Skeletal muscle cell (primary cell): Measurements from ENCODE around the gene ATP2C2.
A peak's percentile ranks its signal among the peaks of the same experiment; 100 is the strongest.

ENCODE experiments used
- DNase-seq: peaks from one replicate; pipeline ENCODE4 v3.0.0-alpha.2; 2010; ENCODE audit warnings: low read depth
- H3K4me3 ChIP-seq: 2 replicates; pipeline ENCODE4 v1.5.1; 2011; ENCODE audit warnings: low read depth, mild to moderate bottlenecking, control low read depth, low read length, moderate library complexity

ATP2C2 gene

DNA sequence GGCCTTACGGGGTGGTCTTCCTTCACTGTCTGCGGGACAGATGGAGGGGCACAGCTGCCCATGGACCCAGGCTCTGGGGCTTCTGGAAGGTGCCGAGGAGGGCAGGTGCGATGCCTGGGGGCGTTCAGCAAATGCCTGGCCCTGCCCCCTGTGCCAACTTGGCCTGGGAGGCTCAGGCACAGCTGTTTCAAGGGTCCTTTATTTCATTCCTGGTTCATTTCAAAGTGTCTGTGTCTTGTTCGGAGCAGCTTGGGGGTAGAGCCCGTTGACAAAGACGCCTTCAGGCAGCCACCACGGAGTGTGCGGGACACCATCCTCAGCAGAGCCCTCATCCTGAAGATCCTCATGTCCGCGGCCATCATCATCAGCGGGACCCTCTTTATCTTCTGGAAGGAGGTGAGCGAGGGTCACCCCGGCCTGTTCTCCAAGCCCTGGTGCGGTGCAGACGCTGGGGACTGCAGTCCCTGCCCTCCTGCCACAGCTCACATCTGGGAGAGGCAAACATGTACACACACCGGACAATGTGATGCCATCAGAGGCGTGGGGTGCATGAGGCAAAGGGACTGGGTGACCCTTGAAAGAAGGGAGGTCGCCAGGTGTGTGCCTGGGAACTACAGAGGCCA, 92.2 kb downstream of the ATP2C2 start:
- no peak for DNase-seq
- H3K4me3 ChIP-seq, result no peak overlapping the region

DNA sequence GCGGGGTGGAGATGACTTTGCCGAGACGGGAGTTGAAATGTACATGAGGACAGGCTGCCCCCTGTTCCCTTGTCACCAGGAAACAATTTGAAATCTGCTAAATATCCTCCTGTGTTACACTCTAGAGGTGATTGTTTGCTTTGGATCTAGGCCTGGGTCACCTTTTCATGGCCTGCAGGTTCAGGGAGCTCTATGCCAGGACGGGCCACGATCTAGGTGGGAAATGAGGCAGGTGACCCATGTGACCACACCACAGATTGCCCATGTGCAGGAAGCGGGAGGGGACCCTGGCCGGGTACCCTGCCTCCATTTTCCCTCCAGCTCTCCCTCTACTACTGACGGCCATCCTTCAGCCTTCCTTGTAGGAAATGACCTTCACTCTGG, 92.7 kb downstream of the ATP2C2 start:
- no peak for DNase-seq
- H3K4me3 ChIP-seq, result no peak overlapping the region

DNA sequence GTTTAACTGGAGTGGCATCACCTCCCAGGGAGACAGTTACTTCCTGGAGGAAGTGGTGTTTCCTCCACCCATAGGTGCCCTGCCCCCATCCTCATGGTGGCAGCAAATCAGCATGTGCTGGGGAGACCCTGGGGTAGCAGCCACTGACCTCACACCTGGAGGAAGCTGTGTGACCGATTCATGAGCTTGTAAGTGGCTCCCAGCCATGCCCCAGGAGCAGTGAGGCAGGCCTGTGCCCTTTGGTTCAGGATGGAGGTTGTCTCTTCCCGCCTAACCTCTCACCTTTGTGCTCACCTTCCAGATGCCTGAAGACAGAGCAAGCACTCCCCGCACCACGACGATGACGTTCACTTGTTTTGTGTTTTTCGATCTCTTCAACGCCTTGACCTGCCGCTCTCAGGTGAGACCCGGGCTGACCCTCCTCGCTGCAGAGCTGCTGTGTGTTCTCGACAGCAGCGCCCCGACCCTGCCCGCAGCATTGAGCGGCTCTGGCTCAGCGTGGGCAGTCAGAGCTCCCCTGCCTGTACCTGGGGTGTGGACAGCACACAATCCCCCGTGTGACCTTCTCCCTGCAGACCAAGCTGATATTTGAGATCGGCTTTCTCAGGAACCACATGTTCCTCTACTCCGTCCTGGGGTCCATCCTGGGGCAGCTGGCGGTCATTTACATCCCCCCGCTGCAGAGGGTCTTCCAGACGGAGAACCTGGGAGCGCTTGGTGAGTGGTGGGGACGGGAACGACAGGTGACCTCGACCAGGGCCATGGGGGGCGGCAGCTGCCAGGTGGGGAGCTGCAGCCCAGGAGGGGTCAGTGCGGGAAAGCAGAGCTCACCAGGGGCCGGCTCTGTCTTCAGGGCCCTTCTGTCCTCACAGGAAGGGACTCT, 93.3 kb downstream of the ATP2C2 start:
- no peak for DNase-seq
- H3K4me3 ChIP-seq, result no peak overlapping the region

DNA sequence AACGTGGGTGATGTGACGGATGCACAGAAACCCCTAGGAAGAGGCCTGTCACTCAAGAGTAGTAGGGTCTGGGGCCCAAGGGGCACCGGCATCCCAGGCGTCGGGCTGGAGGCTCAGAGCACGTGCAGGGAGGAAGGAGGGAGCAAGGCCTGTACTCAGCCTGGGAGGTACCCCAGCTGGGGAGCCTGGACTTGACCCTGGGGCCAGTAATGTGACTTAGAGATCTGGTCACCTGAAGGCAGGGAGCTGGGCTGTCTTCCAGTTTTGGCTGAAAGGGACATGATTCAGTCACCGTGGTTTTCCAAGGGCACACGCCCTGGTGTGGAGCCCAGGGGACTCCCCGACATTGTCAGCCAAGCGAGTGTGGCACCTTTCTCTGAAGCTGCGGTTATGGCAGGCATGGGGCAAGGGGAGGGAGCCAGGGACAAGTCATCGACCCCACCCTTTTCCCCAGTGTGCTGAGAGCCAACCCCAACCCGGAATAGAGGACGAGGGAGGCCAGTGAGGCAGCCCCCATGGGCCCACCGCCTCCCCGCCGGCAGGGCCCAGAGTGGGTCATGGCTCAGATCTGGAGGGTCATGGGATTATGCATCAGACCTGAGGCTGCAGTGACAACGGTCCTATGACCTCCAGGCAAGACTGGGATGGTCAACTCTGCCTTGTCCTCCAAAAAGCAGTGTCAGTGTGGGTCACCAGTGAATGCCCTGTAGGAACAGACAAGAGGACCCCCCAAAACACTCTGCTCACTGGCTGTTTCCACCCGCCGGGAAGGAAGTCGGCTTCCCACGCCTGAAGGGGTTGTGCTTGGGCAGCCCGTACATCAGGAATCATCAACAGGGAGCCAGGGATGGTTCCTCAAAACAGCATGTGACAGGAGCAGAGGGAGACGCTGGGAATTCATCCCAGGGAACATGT, 94.2 kb downstream of the ATP2C2 start:
- no peak overlapping the region for H3K4me3 ChIP-seq
- no peak for DNase-seq

DNA sequence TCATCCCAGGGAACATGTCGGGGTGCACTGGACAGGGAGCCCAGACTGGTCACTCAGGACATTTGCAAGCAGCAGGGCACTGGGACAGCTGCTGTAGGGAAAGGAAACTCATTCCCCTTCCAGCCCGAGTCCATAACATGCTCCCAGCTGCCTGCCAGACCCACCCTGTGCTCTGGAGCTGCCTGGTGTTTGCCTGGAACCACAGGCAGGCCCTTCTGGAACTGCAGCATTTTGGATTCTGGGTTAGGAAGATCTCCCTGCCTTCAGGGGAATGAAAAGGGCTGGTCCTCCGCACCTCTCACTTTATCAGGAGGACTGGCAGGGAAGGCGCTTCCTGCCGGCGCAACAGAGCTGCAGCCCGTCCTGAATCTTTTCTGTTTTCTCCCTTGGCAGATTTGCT, 94.9 kb downstream of the ATP2C2 start:
- no peak for DNase-seq

DNA sequence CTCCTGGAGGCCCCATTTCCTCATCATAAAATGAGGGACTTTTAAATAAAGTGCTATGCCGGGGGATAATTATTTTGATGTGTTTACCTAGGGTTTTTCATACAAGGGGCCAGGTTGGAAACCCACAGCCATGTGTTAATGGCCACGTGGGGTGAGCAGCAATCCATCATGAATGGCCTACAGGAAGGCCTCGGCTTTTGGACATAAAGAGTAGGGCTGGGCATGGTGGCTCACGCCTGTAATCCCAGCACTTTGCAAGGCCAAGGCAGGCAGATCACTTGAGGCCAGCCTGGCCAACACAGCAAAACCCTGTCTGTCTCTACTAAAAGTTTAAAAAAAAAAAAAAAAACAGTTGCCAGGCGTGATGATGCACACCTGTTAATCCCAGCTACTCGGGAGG, 95.8 kb downstream of the ATP2C2 start:
- no peak overlapping the region for H3K4me3 ChIP-seq
- no peak for DNase-seq

More for the DNA sequence above, 94.9 kb downstream of the ATP2C2 start:
- H3K4me3 ChIP-seq, result no peak overlapping the region

DNA sequence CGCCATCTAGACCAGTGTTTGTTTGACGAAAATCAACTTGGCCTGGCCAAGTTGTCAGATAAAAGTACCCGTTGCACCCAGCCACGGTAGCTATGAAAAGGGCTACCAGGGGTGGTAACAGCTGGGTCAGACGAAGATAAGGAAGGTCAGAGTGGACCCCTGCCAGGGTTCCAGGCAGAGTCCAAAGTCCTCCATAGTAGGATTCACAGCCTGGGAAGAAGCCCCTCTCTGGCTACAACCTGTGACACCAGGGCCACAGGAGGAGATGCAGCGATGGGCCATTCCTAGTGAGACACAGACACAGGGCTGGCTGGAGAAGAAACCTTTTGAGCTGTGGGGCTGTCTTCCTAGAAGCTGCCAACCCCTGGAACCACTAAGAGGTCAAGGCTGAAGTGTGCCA, 96.8 kb downstream of the ATP2C2 start:
- no peak for DNase-seq
- no peak overlapping the region for H3K4me3 ChIP-seq

DNA sequence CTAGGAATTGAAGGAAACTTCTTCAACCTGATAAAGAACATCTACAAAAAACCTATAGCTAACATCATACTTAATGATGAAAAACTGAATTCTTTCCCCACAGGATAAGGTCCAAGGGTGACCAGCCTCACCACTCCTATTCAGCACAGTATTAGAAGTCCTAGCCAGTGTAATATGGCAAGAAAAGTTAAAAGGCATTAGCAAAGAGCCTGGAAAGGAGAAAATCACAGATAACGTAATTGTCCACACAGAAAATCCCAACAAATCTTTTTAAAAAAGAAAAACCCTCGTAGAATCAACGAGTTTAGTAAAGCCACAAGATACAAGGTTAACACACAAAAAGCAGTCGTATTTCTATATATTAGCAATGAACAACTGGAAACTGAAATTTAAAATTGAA, 98.4 kb downstream of the ATP2C2 start:
- DNase-seq, result no peak
- H3K4me3 ChIP-seq, result no peak overlapping the region

DNA sequence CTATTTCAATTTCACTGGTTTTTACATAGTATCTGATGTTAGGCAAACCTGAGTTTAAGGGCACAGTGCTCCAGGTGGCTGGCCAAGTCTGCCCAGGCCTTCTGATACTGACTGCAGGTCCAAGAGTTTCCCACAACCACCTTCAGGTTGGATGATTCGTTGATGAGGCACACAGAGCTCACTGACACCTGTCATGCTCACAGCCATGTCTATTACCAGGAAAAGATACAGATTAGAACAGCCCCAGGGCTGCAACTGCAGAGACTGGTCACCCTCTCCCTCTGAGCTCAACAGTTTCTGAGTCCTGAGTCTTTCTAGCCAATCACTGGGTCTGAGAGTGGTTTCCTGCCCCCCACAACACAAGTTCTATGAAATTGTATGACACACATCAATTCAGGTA, 98.9 kb downstream of the ATP2C2 start:
- DNase-seq, result no peak
- H3K4me3 ChIP-seq, result no peak overlapping the region

DNA sequence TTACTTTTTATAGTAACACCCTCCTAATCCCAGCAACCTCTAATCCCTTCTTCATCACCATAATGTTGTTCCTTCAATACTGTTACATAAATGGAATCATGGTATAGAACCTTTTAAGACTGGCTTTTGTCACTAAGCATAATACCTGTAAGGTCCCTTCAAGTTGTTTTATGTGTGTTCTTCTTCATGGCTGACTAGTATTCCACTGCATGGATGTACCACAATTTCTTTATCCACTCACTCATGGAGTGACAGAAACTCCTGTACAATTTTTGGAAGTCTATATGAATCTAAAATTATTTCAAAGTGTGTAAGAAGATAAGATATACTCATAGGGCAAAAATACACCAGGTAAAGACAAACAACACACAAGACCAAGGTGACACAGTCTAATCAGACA, 99.4 kb downstream of the ATP2C2 start:
- no peak overlapping the region for H3K4me3 ChIP-seq
- DNase-seq, result no peak

DNA sequence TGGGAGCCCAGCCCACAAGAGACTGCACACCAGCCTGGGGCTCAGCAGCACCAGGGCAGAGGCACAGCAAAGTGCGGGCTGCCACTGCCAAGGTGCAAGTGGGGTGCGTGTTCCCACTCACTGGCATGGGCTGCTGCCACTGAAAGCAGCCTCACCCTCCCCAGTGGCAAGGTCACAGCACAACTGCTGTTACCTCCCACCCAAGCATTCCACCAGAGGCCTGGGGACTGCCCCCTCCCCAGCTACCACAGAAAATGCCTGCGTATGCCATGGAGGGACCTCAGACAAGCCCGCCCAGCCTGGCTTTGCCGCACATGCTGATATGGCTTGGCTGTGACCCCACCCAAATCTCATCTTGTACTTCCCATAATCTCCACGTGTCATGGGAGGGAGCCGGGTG, 103.0 kb downstream of the ATP2C2 start:
- DNase-seq, result no peak
- no peak overlapping the region for H3K4me3 ChIP-seq

DNA sequence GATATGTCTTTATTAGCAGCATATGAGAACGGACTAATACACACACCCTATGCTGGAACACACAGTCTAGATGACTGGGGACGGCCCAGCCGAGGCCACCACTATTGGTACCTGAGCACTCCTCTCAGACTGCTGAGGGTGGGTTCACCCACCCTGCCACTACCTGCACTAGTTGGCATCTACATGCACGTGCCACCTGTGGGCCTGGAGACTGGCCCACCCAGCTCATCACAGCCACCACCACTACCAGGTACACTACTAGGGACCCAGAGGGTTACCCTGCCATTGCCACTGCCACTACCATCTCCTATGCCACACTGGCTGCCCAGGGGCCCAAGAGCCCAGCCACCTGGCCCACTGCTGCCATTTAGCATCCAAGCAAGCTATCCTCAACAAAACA, 103.6 kb downstream of the ATP2C2 start:
- no peak for DNase-seq
- no peak overlapping the region for H3K4me3 ChIP-seq

DNA sequence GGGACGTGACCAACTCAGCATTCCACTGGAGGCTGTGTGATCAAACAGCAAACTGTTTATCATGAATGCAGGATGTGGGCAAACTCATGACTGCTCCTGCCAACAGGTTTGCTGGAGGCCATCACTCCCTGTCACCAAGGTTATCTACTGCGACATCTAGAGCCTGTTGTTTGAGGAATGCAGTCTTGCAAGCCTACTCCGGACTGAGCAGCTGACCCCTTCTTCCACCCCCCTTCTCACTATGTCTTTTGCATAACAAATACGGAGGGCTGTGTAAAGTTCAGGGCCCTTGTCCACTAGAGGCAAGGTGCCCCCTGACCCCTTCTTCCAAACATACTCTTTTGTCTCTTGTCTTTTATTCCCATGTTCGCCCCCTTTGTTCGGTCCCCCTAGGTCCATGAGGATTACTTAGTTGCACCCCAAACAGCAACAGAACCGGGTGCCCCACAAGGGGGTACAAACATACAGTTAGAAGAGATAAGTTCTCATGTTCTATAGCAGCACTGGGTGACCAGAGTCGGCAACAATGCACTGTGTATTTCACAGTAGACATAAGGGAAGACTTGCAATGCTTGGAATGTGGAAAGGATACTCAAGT, 107.4 kb downstream of the ATP2C2 start:
- DNase-seq, result no peak
- H3K4me3 ChIP-seq, result no peak overlapping the region

DNA sequence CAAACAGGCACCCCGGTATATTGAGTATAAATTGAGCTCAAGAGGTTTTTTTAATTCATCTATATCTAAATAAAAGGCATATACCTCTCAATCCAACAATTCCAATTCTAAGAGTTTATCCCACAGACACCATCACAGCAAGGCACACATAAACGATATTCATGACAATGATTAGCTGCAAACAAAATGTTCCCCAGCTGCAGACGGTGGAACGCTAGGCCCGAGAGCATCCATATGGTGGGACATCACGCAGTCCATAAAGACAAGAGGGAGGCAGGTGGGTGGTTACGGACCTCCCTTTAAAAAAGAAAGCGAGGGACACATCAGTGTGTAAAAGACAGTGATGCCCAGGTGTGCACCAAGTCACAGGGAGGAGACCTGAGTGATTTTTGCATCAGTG, 108.1 kb downstream of the ATP2C2 start:
- no peak overlapping the region for H3K4me3 ChIP-seq
- no peak for DNase-seq

DNA sequence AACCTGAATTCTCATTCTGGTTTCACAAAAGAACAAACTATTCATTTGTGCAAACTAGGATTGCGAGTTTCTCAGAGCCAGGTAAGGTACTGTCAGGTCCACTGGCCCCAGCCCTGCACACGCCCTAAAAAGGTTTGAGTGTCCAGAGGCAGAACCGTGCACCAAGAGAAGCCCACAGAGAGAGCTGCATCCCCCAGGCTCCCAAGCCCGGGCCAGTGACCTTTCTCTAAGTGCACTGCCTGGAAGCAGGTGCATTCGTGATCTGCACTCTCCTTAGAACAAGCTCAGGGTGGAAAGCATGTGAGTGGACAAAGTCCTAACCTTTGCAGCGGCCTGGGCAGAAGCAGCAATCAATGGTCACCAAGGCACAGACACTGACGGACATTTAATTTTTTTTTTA, 109.3 kb downstream of the ATP2C2 start:
- DNase-seq, result no peak
- H3K4me3 ChIP-seq, result no peak overlapping the region

DNA sequence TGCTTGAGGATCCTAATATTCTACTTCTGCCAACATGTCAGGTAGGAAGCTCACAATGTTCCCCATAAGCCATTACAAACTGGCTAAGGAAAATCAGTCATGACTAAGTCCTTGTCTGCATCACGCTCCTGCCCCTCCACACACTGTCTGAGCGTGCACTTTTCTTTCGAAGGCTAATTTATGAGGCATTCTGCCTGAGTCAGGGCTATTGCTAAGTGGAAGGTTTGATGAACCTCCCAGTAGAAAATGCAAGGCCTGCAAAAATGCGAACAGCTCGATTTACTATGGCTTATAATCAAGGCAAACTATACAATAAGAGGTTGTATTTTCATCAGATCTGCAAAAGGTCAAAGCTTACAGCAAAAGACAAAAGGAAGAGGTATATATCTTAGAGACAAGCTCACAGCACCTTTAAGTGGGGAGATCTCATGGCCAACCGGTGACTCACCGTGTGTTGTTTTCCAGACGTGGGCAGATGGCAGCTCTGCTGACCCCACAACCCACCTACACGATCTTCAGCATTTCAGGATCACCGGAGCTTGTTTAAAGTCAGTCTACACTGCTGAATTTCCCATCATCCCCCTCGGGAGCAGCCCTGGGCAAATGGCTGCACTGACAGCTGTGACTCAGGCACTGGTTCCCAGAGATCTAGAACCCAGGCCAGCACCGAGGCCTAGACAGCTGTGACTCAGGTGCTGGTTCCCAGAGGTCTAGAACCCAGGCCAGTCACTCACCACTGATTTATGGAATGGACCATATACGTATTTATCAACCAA, 110.0 kb downstream of the ATP2C2 start:
- H3K4me3 ChIP-seq, result no peak overlapping the region
- DNase-seq, result peak; percentile 47

DNA sequence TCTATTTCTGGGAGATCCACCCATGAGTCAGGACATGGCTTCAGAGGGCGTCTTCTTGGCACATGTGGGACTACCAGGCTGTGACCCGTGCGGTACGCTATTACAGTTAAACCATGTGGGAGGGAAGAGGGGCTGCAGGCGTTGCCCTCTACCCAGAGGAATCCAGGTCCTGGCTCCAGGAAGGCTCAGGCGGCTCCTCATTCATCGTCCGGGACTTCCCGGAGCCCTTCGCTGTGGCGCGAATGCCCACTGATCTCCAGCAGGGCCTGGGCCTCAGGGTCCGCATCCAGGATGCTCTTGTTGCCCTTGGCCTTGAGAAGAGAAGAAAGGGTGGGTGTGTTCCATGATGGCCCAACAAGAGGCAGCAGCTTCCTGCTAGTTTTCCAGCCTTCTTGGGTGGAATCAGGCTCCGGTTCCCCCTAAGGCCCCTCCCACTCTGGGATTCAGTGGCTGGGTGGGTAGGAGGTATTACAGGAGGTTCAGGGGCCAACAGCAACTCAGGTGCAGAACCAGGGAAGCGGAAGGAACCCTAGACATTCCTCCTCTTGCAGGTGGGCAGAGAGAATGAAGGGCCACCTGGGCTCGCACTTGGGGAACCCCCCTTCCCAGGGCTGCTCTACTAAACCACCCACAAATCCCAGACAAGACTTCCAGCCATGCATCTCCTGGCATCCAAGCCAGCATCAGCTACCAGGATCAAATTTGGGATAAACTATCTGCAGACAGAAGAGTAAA, 111.5 kb downstream of the ATP2C2 start:
- no peak for DNase-seq

DNA sequence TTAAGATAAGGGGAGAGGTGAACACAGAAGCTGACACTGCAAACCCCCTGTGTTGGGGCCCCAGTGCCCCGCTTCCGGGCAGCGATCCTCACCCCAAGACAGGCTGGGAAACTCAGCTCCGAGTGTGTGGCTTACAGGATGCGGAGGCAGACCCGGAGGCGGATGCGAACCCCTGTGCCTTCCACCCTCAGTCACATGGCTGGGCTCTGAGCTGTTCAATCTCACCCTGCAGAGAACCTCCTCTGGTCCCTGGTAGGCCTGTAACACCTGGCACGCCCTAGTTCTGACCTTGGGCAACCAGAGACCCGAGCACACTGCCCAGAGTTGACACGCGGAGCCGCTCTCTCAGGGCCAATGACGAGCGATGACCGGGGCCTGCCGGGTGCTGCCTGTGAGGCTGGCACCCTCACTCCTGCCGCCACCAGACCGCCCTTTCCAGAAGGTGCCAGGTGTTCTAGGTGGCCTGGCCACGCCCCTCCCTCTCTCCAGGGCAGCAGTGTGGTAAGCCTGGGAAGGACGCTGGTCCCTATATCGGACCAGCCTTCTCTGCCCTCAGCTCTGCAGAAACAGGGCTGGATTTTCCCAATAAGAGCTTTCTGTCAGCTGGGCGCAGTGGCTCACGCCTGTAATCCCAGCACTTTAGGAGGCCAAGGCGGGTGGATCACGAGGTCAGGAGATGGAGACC, 112.9 kb downstream of the ATP2C2 start:
- no peak overlapping the region for H3K4me3 ChIP-seq
- no peak for DNase-seq

More for the DNA sequence above, 111.5 kb downstream of the ATP2C2 start:
- H3K4me3 ChIP-seq, result no peak overlapping the region
